Prostate gland (tissue), 2 donors: ENCODE measurements around the gene C18orf63.

Source experiments
- CTCF ChIP-seq, 4 experiments: fragments of 200-600 bp in 2 of 4; fragments of 450-650 bp in 2 of 4; sonication (generic) in 2 of 4; IDR thresholded peaks; 1 replicate in 3 of 4; 2 replicates in 1 of 4; pipeline ENCODE4 v1.5.1; 2016 to 2019; ENCODE audit warnings: antibody characterized with exemption in 4 of 4, mild to moderate bottlenecking in 2 of 4, moderate library complexity in 2 of 4
- POLR2A ChIP-seq: fragments of 450-650 bp; IDR thresholded peaks from one replicate; pipeline ENCODE4 v1.6.1; 2016; ENCODE audit warnings: antibody characterized with exemption, mild to moderate bottlenecking
- POLR2AphosphoS5 ChIP-seq: sonication (generic); formaldehyde crosslinking; IDR thresholded peaks from one replicate; pipeline ENCODE4 v1.6.1; 2017; ENCODE audit warnings: antibody characterized with exemption

- TF ChIP-seq CTCF (IDR thresholded peaks at IDR 0.05) (no peak), POLR2A (no peak), POLR2AphosphoS5 (no peak)
Observed at GRCh38 chr18:74288041-74288440, 27.6 kb upstream of the C18orf63 start.
